Neural cell (in vitro differentiated cells): Measurements from ENCODE around the gene PRICKLE2.

Experiments
- EP300 ChIP-seq: fragments of 450-650 bp; conservative IDR thresholded peaks from 2 replicates; pipeline ENCODE4 v1.6.1; 2014; ENCODE audit warnings: antibody characterized with exemption, mild to moderate bottlenecking, moderate library complexity; ENCODE audit not compliant: poor library complexity, severe bottlenecking
- EZH2 ChIP-seq: fragments of 200-600, 300-800 bp; shearing (Covaris generic), sonication (generic); IDR thresholded peaks from 2 replicates; pipeline ENCODE4 v1.6.1; 2014; ENCODE audit warnings: antibody characterized with exemption, low read length, borderline replicate concordance, mild to moderate bottlenecking; ENCODE audit not compliant: insufficient read depth, poor library complexity, severe bottlenecking
- POLR2AphosphoS5 ChIP-seq: IDR thresholded peaks from 2 replicates; pipeline ENCODE4 v1.6.1; 2012
- TAF1 ChIP-seq: IDR thresholded peaks from 2 replicates; pipeline ENCODE4 v1.6.1; 2012; ENCODE audit warnings: low read depth
- TF ChIP-seq, protein P1 (sequence below): fragments of 450-650 bp; IDR thresholded peaks from 2 replicates; pipeline ENCODE4 v1.5.1; 2014; ENCODE audit warnings: antibody characterized with exemption, mild to moderate bottlenecking, moderate library complexity; ENCODE audit not compliant: poor library complexity, severe bottlenecking
- TF ChIP-seq, protein P2 (sequence below): IDR thresholded peaks from 2 replicates; pipeline ENCODE4 v1.6.1; 2012; ENCODE audit warnings: borderline replicate concordance

DNA sequence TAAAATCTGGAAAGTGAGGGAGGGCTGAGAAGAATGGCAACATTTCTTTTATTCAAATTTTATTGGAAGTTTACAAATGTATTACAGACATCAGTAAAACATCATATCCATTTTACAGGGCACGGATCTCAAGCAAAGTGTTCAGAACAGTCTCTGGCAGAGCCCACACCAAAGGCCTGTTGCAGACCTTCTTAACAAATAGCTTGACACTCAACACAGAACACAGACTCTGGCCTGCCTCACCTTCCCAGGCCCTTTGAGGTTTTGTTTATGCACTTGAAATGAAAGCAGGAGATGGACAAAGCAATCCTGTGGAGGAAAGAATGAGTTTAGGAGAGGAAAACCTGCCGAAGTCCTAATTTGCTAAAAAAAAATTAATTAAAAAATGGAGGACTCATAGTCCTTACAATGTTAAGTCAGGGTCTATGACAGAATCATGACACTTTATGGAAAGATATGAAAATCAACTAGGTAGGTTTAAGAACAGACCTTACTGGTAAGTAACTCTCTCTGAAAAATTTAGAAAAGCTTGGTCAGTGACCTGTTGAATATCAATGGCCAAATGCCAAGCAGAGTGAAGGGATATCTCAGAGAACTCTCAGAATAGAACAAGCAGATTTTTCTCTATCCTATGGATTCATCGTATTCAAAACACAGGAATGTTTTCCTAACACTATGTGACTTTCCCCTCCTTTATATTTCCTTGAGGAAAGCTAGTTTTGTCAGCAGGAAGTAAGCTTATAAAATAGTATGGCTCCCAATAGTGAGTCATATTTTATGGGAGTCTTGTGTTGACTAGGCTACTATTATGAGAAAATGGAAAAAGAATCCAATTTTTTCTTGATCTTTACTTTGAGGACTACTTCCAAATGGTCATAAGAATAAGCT, 131.2 kb downstream of the PRICKLE2 start:
- TF ChIP-seq, protein P1, sequence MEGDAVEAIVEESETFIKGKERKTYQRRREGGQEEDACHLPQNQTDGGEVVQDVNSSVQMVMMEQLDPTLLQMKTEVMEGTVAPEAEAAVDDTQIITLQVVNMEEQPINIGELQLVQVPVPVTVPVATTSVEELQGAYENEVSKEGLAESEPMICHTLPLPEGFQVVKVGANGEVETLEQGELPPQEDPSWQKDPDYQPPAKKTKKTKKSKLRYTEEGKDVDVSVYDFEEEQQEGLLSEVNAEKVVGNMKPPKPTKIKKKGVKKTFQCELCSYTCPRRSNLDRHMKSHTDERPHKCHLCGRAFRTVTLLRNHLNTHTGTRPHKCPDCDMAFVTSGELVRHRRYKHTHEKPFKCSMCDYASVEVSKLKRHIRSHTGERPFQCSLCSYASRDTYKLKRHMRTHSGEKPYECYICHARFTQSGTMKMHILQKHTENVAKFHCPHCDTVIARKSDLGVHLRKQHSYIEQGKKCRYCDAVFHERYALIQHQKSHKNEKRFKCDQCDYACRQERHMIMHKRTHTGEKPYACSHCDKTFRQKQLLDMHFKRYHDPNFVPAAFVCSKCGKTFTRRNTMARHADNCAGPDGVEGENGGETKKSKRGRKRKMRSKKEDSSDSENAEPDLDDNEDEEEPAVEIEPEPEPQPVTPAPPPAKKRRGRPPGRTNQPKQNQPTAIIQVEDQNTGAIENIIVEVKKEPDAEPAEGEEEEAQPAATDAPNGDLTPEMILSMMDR, result no peak
- TF ChIP-seq EP300 (no peak), POLR2AphosphoS5 (no peak), EZH2 (no peak), TAF1 (no peak)
- TF ChIP-seq, protein P2, sequence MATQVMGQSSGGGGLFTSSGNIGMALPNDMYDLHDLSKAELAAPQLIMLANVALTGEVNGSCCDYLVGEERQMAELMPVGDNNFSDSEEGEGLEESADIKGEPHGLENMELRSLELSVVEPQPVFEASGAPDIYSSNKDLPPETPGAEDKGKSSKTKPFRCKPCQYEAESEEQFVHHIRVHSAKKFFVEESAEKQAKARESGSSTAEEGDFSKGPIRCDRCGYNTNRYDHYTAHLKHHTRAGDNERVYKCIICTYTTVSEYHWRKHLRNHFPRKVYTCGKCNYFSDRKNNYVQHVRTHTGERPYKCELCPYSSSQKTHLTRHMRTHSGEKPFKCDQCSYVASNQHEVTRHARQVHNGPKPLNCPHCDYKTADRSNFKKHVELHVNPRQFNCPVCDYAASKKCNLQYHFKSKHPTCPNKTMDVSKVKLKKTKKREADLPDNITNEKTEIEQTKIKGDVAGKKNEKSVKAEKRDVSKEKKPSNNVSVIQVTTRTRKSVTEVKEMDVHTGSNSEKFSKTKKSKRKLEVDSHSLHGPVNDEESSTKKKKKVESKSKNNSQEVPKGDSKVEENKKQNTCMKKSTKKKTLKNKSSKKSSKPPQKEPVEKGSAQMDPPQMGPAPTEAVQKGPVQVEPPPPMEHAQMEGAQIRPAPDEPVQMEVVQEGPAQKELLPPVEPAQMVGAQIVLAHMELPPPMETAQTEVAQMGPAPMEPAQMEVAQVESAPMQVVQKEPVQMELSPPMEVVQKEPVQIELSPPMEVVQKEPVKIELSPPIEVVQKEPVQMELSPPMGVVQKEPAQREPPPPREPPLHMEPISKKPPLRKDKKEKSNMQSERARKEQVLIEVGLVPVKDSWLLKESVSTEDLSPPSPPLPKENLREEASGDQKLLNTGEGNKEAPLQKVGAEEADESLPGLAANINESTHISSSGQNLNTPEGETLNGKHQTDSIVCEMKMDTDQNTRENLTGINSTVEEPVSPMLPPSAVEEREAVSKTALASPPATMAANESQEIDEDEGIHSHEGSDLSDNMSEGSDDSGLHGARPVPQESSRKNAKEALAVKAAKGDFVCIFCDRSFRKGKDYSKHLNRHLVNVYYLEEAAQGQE, result no peak
